Type B pancreatic cell (in vitro differentiated cells): Measurements from ENCODE around the gene C14orf132. TPM values are rescaled to one million over a fixed set of nuclear protein-coding genes. Genes with fewer than 3 reads are reported as not detected.

Experiments used
- DNase-seq: peaks from one replicate; pipeline ENCODE4 v3.0.0; 2021; ENCODE audit warnings: mixed read lengths; ENCODE audit not compliant: unreplicated experiment; ENCODE audit errors: extremely low spot score
- H3K27ac Mint-ChIP-seq: 2 replicates; pipeline ENCODE4 v1.8.0; 2021; ENCODE audit warnings: mild to moderate bottlenecking, mixed read lengths
- H3K27me3 Mint-ChIP-seq: 2 replicates; pipeline ENCODE4 v1.8.0; 2021; ENCODE audit warnings: mixed read lengths
- H3K36me3 Mint-ChIP-seq: 2 replicates; pipeline ENCODE4 v1.8.0; 2021; ENCODE audit warnings: mixed read lengths
- H3K4me1 Mint-ChIP-seq: one replicate; pipeline ENCODE4 v1.8.0; 2021; ENCODE audit warnings: mixed read lengths; ENCODE audit not compliant: unreplicated experiment
- H3K4me3 Mint-ChIP-seq: 2 replicates; pipeline ENCODE4 v1.8.0; 2021; ENCODE audit warnings: mild to moderate bottlenecking, mixed read lengths
- H3K9me3 Mint-ChIP-seq: 2 replicates; pipeline ENCODE4 v1.8.0; 2021; ENCODE audit warnings: mixed read lengths
- total RNA-seq: library from RNA; stranded (reverse); gene quantifications from 2 replicates; pipeline ENCODE4 v1.2.1, GENCODE V29; 2021; ENCODE audit warnings: low replicate concordance
- TF ChIP-seq, protein P1 (sequence below): fragments of 200-600 bp; sonication (generic); conservative IDR thresholded peaks from 2 replicates; pipeline ENCODE4 v1.5.0; 2021; ENCODE audit warnings: antibody characterized with exemption, mild to moderate bottlenecking

Gene C14orf132
- total RNA-seq, 1 donor from 2014 or later: 57.4 TPM

DNA sequence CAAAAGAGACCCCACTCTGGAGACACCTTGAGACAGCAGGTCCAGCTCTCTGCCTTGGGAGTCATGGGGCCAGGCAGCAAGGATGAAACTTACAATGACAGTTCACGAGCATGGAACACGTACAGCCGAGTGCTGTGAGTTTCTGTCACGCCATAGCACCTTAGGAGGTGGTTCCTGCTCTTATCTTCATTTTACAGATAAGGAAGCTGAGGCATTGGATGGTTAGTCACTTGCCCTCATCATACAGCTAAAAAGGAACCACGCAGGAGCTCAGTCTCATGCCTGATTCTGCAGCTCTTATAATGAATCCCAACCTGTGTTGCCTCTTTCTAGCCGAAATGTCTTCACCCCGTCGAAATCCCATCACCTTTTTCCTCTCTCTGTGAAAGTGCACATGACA, 39.9 kb downstream of the C14orf132 start:
- Mint-ChIP-seq H3K27ac (no peak overlapping the region), H3K36me3 (peaks cover 2% of the 10 kb centered on the region), H3K9me3 (no peaks in the 10 kb centered on the region), H3K27me3 (no peaks in the 10 kb centered on the region), H3K4me3 (no peak overlapping the region), H3K4me1 (peaks cover 3% of the 10 kb centered on the region)
- TF ChIP-seq, protein P1, sequence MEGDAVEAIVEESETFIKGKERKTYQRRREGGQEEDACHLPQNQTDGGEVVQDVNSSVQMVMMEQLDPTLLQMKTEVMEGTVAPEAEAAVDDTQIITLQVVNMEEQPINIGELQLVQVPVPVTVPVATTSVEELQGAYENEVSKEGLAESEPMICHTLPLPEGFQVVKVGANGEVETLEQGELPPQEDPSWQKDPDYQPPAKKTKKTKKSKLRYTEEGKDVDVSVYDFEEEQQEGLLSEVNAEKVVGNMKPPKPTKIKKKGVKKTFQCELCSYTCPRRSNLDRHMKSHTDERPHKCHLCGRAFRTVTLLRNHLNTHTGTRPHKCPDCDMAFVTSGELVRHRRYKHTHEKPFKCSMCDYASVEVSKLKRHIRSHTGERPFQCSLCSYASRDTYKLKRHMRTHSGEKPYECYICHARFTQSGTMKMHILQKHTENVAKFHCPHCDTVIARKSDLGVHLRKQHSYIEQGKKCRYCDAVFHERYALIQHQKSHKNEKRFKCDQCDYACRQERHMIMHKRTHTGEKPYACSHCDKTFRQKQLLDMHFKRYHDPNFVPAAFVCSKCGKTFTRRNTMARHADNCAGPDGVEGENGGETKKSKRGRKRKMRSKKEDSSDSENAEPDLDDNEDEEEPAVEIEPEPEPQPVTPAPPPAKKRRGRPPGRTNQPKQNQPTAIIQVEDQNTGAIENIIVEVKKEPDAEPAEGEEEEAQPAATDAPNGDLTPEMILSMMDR: no peak
- DNase-seq: no peak

DNA sequence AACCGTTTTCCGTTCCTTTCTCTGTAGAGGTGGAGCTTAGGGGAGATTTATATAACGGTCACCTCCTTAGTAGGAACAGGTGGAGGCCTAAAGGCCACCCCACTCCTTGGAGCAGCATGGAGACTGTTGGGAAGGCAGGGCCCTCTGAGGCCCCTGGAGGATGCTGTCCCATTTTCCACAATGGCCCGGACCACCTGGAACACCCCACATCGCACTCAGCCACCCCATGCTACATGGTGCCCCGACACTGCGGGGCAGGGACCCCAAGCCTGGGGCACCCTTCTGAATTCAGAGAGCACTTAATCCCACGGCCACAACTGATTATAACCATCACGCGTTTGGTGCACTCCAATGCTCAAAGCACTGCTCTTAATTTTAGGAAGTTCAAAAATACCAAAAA, 41.4 kb downstream of the C14orf132 start:
- no peak overlapping the region for H3K27ac Mint-ChIP-seq
- no peaks in the 10 kb centered on the region for H3K27me3 Mint-ChIP-seq
- TF ChIP-seq, protein P1: no peak
- no peak for DNase-seq
- H3K9me3 Mint-ChIP-seq: no peaks in the 10 kb centered on the region
- peaks cover 8% of the 10 kb centered on the region for H3K4me1 Mint-ChIP-seq
- no peak overlapping the region for H3K4me3 Mint-ChIP-seq
- H3K36me3 Mint-ChIP-seq: peaks cover under 1% of the 10 kb centered on the region

DNA sequence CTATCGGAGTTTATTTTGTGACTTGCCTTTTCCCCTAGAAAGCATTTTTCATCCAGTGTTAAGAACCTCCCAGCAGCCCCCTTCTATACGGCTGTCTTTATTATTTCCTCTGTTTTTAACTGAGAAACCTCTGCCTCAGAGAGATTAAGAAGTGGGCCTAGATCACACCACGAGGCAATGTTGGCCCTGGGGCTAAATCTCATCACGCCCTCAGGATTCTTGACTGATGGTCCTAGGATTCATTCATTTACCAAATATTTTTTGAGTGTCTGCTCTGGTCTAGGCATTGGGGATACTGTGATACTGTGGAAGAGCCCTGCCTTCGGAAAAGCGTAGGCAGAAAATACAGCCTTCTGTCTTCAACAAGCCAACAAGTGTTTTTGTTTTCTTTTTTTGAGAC, 42.1 kb downstream of the C14orf132 start:
- DNase-seq: no peak
- H3K4me3 Mint-ChIP-seq: no peak overlapping the region
- H3K36me3 Mint-ChIP-seq: peaks cover 5% of the 10 kb centered on the region
- no peaks in the 10 kb centered on the region for H3K9me3 Mint-ChIP-seq
- H3K4me1 Mint-ChIP-seq: peaks cover 11% of the 10 kb centered on the region
- H3K27me3 Mint-ChIP-seq: no peaks in the 10 kb centered on the region
- no peak overlapping the region for H3K27ac Mint-ChIP-seq
- TF ChIP-seq, protein P1: no peak

DNA sequence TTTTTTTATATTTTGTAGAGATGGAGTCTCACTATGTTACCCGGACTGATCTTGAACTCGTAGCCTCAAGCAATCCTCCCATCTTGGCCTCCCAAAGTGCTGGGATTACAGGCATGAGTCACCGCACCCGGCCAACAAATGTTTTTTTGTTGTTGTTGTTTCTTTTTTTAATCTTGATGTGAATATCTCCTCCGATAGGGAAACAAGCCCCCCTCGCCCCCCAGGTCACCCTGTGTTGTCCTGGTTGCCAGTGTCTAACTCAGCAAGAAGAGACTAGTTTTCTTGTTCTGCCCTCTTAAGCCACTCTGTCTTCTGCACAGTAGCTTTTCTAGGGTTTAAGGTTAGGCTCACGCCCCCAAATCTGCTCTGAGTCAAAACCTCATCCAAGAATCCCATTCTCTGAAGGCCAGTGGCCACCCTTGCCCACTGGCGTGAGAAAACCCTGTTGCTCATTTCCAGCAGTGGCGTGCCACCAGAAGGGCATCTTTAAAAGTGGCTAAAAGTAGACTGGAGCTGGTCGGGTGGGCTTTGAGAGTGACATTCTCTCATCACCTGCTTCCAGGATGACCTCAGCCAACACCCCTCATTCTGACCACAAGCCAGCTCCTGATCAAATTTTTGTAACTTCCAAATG, 42.7 kb downstream of the C14orf132 start:
- Mint-ChIP-seq H3K4me3 (no peak overlapping the region), H3K27me3 (no peaks in the 10 kb centered on the region), H3K9me3 (no peaks in the 10 kb centered on the region), H3K27ac (no peak overlapping the region), H3K36me3 (peaks cover 5% of the 10 kb centered on the region), H3K4me1 (peaks cover 11% of the 10 kb centered on the region)
- DNase-seq: no peak
- TF ChIP-seq, protein P1: no peak

DNA sequence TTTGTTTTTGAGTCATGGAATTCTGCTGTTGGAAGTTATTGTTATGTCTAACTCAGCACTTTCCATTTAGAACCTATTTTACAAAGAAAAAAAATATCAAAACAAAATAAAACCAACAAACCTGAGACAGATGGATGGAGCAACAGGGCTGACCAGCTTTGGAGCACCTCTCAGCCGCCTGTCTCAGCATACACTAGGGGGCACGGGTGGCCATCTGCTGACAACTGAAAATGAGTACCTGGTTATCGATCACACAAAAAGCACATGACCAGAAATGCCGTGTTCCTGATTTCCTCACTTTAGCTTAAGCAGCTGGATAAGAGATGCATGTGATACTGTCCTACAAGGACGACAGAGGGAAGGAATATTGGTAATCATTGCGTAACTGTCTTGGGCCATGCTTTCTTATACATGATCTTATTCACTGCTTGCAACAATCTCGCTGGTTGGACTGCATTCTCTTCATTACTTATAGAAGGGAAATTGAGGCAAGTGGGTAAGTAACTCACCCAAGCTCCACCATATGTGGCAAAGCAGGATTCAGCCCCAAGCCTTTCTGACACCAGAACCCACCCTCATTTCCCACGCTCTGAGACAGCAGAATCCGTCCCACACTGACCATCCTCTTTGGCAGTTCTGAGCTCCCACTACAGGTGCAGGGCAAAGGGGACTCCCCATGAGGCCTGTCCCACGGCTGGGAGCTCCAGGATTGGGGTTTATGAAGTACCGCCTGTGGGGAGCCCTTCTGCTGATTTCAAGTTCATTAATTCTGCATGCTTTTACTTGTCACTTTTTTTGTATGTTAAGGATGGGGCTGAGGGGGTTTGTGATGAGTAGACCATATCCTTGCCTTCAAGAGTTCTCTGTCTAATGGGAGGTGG, 43.5 kb downstream of the C14orf132 start:
- Mint-ChIP-seq H3K27me3 (no peaks in the 10 kb centered on the region), H3K4me1 (peaks cover 11% of the 10 kb centered on the region), H3K9me3 (no peaks in the 10 kb centered on the region), H3K36me3 (peaks cover 9% of the 10 kb centered on the region), H3K4me3 (no peak overlapping the region), H3K27ac (peak overlapping the region; percentile 60)
- TF ChIP-seq, protein P1: no peak
- DNase-seq: no peak
